NCI-H1105 treated with DMSO at 0.1 percent for 48 hours (cell line): ENCODE results near the gene DDX3X.
"Not testable (repeated sequence)": the region's sequence is repeated elsewhere in the genome, so short reads cannot be mapped to it uniquely, and the experiment has no call there.

ENCODE experiments used
- DNase-seq: peaks from one replicate; lab custom pipeline; 2025; lab: John Stamatoyannopoulos, UW

DDX3X gene

GRCh38 chrX:41329101-41329500, 4.9 kb upstream of the DDX3X start:
- no peak for DNase-seq

DNA sequence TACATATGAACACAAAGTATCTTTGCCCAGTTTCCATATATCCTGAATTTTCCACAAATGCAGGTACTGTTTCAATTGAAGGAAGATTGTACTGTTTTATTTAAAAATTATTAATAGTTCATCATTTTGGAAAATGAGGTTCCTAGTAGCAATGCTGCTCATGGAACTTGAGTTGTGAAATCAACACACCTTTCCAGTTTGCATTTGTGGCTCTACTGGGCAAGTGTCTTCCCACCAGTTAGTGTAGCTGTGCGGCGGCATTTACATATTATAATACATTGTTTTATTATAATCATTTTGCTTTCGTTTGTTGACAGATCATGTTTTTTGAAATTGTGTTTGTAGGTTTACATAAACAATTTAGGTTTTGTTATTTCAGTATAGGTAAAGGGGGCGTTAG, 2.0 kb upstream of the DDX3X start:
- DNase-seq = no peak

- DNase-seq = peak; percentile 51
Measured at GRCh38 chrX:41332408-41333002, 1.5 kb upstream of the DDX3X start.

- peak; percentile 85 for DNase-seq
Measured at GRCh38 chrX:41333003-41333743, 789 bp upstream of the DDX3X start.

DNA sequence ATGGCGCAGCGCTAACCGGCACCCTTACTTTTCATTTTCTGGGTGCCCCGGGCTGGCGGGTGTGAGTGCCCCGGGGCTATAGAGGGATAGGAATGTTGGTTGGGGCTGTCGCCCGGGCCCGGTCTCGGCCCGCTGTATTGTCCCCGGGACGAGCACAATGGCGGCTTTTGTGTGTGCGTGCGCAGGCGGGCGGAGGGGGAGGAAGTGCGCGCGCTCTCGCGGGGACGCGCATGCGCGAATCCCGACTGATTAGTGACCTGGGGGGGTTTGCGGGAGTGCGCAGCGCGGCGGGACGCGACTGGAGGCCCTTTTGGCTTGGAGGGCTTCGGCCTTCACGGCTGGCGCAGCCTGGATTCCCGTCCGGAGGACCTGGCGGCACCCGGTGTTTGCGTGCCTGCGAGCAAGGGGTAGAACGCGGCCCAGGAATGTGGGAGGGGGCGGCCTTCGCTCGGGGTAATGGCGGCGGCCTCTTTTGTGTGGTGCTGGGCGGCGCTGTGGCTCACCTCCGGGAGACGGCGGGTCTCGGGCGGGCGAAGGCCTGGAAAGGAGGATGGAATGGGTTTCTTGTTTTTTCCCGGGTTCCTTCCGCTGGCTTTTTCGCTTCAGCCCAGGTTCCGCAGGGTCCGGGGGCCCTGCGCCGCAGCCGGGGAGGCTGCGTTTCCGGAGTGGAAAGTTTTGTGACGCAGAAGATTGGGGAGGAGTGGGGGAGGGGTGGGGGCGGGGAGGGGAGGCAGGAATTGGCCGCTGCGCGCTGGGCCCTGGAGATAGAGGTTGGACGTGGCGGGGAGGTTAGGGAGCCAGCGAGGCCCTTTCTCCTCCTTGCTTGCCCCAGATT, 618 bp downstream of the DDX3X start:
- DNase-seq = peak; percentile 48

GRCh38 chrX:41335198-41335957, 1.4 kb downstream of the DDX3X start:
- DNase-seq = no peak

DNA sequence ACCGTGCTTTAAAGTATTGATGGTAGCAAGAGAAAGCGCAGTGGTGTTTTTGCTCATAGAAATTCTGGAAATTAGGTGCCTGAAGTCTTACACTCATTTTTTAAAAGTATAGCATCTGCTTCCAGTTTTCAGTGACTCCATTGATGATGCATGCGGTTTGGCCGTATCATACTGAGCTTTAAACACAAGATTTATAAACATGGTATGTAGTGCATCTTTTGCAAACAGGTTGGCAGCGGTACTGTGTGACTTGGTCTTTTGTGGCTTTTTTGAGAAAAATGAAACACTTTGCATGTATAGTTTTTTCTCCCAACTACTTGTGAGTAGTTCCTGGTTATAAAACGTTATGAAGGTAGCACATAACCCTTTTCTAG, 2.0 kb downstream of the DDX3X start:
- DNase-seq = no peak

DNA sequence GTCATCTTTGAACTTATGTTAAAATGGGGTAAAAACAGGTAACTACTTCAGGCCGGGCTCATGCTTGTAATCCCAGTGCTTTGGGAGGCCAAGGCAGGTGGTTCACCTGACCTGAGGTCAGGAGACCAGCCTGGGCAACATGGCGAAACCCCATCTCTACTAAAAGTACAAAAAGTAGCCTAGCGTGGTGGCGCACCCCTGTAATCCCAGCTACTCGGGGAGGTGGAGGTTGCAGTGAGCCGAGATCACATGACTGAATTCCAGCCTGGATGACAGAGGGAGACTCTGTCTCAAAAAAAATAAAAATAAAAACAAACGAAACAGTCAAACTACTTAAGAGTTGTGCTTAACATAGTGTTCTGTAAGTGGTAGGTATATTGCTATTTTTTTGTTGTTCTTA, 2.5 kb downstream of the DDX3X start:
- DNase-seq = no peak

DNA sequence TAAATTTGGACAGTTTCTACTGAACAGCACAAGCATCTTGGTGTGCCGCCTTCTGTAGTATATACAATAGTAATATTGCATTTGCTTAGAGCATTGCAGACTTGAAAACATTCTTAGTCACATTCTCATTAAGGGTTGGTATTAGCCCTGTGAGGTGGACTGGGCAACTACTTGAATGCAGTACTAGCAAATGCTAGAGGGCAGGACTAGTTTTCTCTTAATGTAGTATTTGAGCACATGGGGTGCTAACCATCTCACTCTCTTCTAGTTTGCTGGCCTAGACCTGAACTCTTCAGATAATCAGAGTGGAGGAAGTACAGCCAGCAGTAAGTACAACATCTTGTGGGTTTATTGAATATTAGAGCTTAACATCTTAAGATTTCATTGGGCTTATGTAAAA, 3.2 kb downstream of the DDX3X start:
- DNase-seq = no peak

DNA sequence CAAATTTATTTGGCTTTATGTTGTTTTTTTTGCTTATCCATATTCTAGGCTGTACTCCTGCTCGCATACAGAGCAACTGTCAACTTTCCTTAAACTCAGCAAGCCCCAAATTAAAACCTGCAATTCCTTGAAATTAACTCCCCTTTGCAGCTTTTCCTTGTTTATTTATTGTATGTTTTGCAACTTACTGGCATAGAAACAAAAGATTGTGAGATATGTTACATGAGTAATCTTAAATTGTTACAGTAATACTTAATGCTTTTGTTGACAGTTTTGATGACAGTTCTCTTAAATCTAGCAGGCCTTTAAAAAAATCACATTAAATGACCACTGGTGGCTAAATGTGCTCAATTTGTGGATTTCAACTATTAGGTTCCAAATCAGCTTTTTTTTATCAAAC, 4.5 kb downstream of the DDX3X start:
- DNase-seq = no peak

DNA sequence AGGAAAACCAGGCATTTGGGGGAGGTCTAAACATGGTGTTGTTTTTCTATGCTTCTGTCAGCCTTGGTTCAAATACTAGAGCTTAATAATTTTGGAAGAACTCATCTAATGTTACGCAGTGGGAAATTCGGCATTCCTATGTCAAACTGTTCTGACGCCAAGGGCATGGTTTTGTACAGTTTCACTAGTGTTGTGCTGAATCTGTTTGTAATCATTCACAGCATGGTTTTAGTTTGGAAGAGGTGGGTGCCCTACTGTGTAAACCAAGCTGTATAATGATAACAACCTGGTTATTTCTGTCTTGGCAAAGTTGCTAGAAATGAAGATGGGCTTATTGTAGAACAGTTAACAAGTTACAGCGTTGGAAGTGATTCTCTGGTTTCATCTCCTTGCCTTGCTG, 5.2 kb downstream of the DDX3X start:
- DNase-seq = no peak

DNA sequence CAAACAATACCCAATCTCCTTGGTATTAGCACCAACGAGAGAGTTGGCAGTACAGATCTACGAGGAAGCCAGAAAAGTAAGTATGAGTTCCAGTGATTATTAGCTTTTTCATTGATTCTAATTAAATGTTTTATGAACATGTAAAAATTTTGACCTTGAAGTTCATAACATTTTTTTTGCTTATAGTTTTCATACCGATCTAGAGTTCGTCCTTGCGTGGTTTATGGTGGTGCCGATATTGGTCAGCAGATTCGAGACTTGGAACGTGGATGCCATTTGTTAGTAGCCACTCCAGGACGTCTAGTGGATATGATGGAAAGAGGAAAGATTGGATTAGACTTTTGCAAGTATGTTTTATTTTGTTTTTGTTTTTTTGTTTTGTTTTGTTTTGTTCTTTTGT, 10.1 kb downstream of the DDX3X start:
- DNase-seq = no peak

DNA sequence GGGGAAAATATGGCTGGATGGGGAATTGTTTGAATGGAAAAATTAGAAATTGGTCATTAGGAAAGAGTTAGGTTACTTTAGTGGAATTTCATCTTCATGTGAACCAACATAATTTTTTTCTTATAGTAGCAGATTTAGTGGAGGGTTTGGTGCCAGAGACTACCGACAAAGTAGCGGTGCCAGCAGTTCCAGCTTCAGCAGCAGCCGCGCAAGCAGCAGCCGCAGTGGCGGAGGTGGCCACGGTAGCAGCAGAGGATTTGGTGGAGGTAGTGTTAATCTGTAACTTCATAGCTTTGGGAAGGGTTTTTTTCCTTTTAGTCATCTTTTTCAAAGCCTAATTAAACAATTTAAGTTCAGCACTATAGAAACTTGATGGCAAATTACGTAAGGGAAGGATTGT, 13.2 kb downstream of the DDX3X start:
- DNase-seq = no peak

GRCh38 chrX:41348551-41348950, 14.6 kb downstream of the DDX3X start:
- no peak for DNase-seq

- peak; percentile 4 for DNase-seq
Measured at GRCh38 chrX:41350150-41350975, 16.4 kb downstream of the DDX3X start.

GRCh38 chrX:41350976-41351569, 17.1 kb downstream of the DDX3X start:
- DNase-seq = peak; percentile 18

DNA sequence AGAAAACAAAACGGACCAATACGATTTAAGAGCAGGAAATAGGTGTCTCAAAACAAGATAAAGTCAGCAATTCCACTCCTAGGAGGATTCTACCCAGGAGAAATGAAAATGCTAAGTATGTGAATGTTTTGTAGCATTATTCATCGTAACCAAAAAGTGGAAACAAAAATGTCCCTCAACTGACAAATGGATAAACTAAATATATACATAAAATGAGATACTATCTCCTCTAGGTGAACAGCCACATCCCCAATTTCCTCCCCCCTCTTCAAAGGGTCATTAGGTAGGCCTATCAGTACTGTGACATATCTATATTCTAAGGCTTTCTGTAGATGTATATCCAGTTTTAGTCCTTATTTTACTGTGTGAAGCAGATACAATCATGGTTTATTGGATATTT, 18.0 kb downstream of the DDX3X start:
- peak; percentile 1 for DNase-seq

DNA sequence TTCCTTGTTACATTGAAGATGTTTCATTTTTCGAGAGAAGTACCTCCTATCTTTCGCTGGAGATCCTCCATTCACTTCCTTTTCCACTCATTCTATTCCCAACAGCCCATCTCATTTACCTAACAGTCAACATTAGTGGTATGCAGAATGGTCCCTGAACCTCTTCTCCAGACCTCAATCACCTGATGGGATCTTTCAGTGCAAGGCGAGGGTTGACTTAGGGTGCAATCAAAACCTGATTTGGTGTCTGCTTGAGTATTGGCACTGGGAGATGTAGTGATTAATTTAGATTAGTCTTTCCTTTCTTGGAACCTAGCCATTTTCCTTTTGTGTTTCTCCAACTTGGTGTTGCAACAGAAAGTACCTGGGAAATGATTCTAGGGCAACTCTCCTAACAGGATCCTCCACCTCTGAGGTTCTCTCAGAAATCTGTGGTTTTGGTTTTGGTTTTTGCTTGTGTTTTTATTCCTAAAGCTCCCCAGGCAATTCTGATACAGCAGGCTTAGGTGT, 18.4 kb downstream of the DDX3X start:
- peak; percentile 5 for DNase-seq

- DNase-seq = no peak
Measured at GRCh38 chrX:41353985-41354384, 20.0 kb downstream of the DDX3X start.

- no peak for DNase-seq
Measured at GRCh38 chrX:41369152-41369551, 35.2 kb downstream of the DDX3X start.

GRCh38 chrX:41371575-41371974, 37.6 kb downstream of the DDX3X start:
- not testable (repeated sequence) for DNase-seq
